Adrenal gland (tissue), 12 donors: ENCODE results near the gene GYG1. TPM values are rescaled to one million over a fixed set of nuclear protein-coding genes. Genes with fewer than 3 reads are reported as not detected.

ENCODE experiments used
- DNase-seq, 7 donors: peaks; one replicate each; pipeline ENCODE4 v3.0.0-alpha.2; 2019 to 2020
- H3K27ac ChIP-seq, 5 donors: fragments of 200-600 bp; sonication (generic) in 4 of 5; 1 replicate in 3 of 5; 2 replicates in 2 of 5; pipeline versions ENCODE4 v1.5.1 to v1.8.0; 2016 to 2020; ENCODE audit warnings: mild to moderate bottlenecking in 1 of 5
- H3K27me3 ChIP-seq: fragments of 200-600 bp; 2 replicates; pipeline ENCODE4 v1.8.0; 2021
- H3K36me3 ChIP-seq, 2 donors: fragments of 200-600 bp; replicated peaks in 1 of 2; 1 replicate in 1 of 2; 2 replicates in 1 of 2; pipeline versions ENCODE4 v1.5.1 to v1.8.0; 2018 to 2022
- H3K4me1 ChIP-seq, 2 donors: fragments of 200-600 bp; replicated peaks in 1 of 2; 1 replicate in 1 of 2; 2 replicates in 1 of 2; pipeline versions ENCODE4 v1.5.1 to v1.8.0; 2018 to 2021
- H3K4me3 ChIP-seq, 4 donors: fragments of 200-600 bp; sonication (generic) in 3 of 4; one replicate each; pipeline ENCODE4 v1.5.1; 2016 to 2018
- H3K9me3 ChIP-seq, 3 donors: fragments of 200-600 bp; sonication (generic) in 1 of 3; replicated peaks in 1 of 3; 1 replicate in 2 of 3; 2 replicates in 1 of 3; pipeline versions ENCODE4 v1.5.1 to v1.8.0; 2016 to 2021
- CTCF ChIP-seq, 6 experiments: fragments of 450-650 bp in 4 of 6; fragments of 200-600 bp in 2 of 6; sonication (generic) in 1 of 6; IDR thresholded peaks; 1 replicate in 5 of 6; 2 replicates in 1 of 6; pipeline versions ENCODE4 v1.5.1 to v1.8.0; 2016 to 2021; ENCODE audit warnings: antibody characterized with exemption in 6 of 6, mild to moderate bottlenecking in 2 of 6, moderate library complexity in 1 of 6
- POLR2A ChIP-seq, 2 donors: fragments of 450-650 bp; IDR thresholded peaks; one replicate each; pipeline ENCODE4 v1.6.1; 2017; ENCODE audit warnings: antibody characterized with exemption in 2 of 2, mild to moderate bottlenecking in 2 of 2, moderate library complexity in 1 of 2
- WGBS, 4 donors: extraction: QIAGEN DNeasy Blood & Tissue Kit in 2 of 4; methylation state at CpG; one replicate each; pipeline versions ENCODE4 v1.1.5 to v1.1.7; 2013 to 2017; 5-methylcytosine and 5-hydroxymethylcytosine counted together
- intact Hi-C, 2 donors: fragments of 100-400 bp; cut with DNase I; formaldehyde crosslinking; loops; one replicate each; pipeline versions ENCODE4 v1.14.1 to v1.15.0; 2022 to 2023
- polyA plus RNA-seq, 3 donors: library from polyadenylated mRNA; stranded (reverse); fragments of 200-250 nt in 2 of 3; fragments of 350-450 nt in 1 of 3; fragmentation: Illumina TruSeq in 1 of 3; extraction: RNeasy Lipid Tissue Mini Kit (QIAGEN cat#74804) in 1 of 3; gene quantifications; one replicate each; pipeline ENCODE4 v1.2.3, GENCODE V29; 2013 to 2014
- total RNA-seq, 9 donors: library from RNA; depleted of rRNA in 4 of 9; stranded (reverse); fragments of >200 nt in 4 of 9; fragments of 120-200 nt in 1 of 9; fragmentation: NEBNext Ultra II Directional in 1 of 9; extraction: Animal tissue kit (Norgen Biotek cat#: 25700) in 1 of 9; gene quantifications; one replicate each; pipeline versions ENCODE4 v1.1.0 to v1.2.4, GENCODE V29; 2013 to 2023
- donor health status: healthy with polysubstance abuse.
- donor health status: Bipolar disorder and iron deficiency.
- donor health status: DM: yes; HTN: yes; CAD: no.
- donor health status: DM: no; HTN: no; CAD: no.
- donor health status: DM: no; HTN: no; CAD: no.
- donor health status: DM: yes; HTN: yes; CAD: no.

The GYG1 gene
- total and polyA plus RNA-seq, 12 donors, result 17.2 to 53.6 (median 35.4) TPM

GRCh38 chr3:149010504-149010951 lies 19.2 kb downstream of the GYG1 start:
- H3K27ac ChIP-seq, result no peak overlapping the region
- H3K4me1 ChIP-seq, result no peaks in the 10 kb centered on the region
- no peaks in the 10 kb centered on the region for H3K27me3 ChIP-seq
- peaks cover 0 to 42% of the 10 kb centered on the region in 2 donors for H3K36me3 ChIP-seq
- no peak for TF ChIP-seq POLR2A (IDR thresholded peaks at IDR 0.05)
- no peak for TF ChIP-seq CTCF (IDR thresholded peaks at IDR 0.05)
- DNase-seq, result no peak
- WGBS, 4 donors, result 80 to 87% (median 85%) methylated on average over 6 of the region's 6 CpGs
- H3K4me3 ChIP-seq, result no peak overlapping the region
- intact Hi-C loops, result no loop called here
- no peaks in the 10 kb centered on the region for H3K9me3 ChIP-seq

- H3K9me3 ChIP-seq, result no peaks in the 10 kb centered on the region
- H3K4me1 ChIP-seq, result no peaks in the 10 kb centered on the region
- intact Hi-C loops, result no loop called here
- H3K27me3 ChIP-seq, result no peaks in the 10 kb centered on the region
- DNase-seq, result no peak
- H3K36me3 ChIP-seq, result peaks cover 0 to 42% of the 10 kb centered on the region in 2 donors
- H3K27ac ChIP-seq, result no peak overlapping the region
- WGBS, 4 donors, result 63 to 68% (median 64%) methylated on average over 2 of the region's 2 CpGs
- TF ChIP-seq POLR2A (IDR thresholded peaks at IDR 0.05), result no peak
- TF ChIP-seq CTCF (IDR thresholded peaks at IDR 0.05), result no peak
- no peak overlapping the region for H3K4me3 ChIP-seq
Measured at GRCh38 chr3:149010966-149011365, 19.6 kb downstream of the GYG1 start.

GRCh38 chr3:149011676-149012075 lies 20.3 kb downstream of the GYG1 start:
- no peaks in the 10 kb centered on the region for H3K27me3 ChIP-seq
- H3K4me3 ChIP-seq, result no peak overlapping the region
- no peak overlapping the region for H3K27ac ChIP-seq
- 72 to 86% (median 81%) methylated on average over 5 of the region's 5 CpGs for WGBS, 4 donors
- peaks cover 0 to 3% of the 10 kb centered on the region in 2 donors for H3K4me1 ChIP-seq
- no peak for DNase-seq
- intact Hi-C loops, result no loop called here
- H3K36me3 ChIP-seq, result peaks cover 0 to 42% of the 10 kb centered on the region in 2 donors
- TF ChIP-seq POLR2A (IDR thresholded peaks at IDR 0.05), result no peak
- no peak for TF ChIP-seq CTCF (IDR thresholded peaks at IDR 0.05)
- no peaks in the 10 kb centered on the region for H3K9me3 ChIP-seq

GRCh38 chr3:149013726-149014125 lies 22.4 kb downstream of the GYG1 start:
- no peak overlapping the region for H3K4me3 ChIP-seq
- no peaks in the 10 kb centered on the region for H3K9me3 ChIP-seq
- peaks cover 0 to 42% of the 10 kb centered on the region in 2 donors for H3K36me3 ChIP-seq
- no peak overlapping the region for H3K27ac ChIP-seq
- no peak for DNase-seq
- intact Hi-C loops, result no loop called here
- no peak for TF ChIP-seq CTCF (IDR thresholded peaks at IDR 0.05)
- TF ChIP-seq POLR2A (IDR thresholded peaks at IDR 0.05), result no peak
- 92 to 95% (median 93%) methylated on average over 6 of the region's 6 CpGs for WGBS, 4 donors
- H3K27me3 ChIP-seq, result no peaks in the 10 kb centered on the region
- H3K4me1 ChIP-seq, result peaks cover 0 to 5% of the 10 kb centered on the region in 2 donors
